GM19324 (cell line): ENCODE data around the gene WDR18.
"Not testable (repeated sequence)": the region's sequence is repeated elsewhere in the genome, so short reads cannot be mapped to it uniquely, and the experiment has no call there.

Experiments used
- ATAC-seq: cut with Tn5 transposase; IDR thresholded peaks from one replicate; pipeline ENCODE4 v1.9.1; 2021; ENCODE audit warnings: mild to moderate bottlenecking, moderate library complexity; ENCODE audit not compliant: unreplicated experiment, low FRiP score

The WDR18 gene

GRCh38 chr19:1017115-1017905 lies 33.2 kb downstream of the WDR18 start:
- no peak for ATAC-seq

DNA sequence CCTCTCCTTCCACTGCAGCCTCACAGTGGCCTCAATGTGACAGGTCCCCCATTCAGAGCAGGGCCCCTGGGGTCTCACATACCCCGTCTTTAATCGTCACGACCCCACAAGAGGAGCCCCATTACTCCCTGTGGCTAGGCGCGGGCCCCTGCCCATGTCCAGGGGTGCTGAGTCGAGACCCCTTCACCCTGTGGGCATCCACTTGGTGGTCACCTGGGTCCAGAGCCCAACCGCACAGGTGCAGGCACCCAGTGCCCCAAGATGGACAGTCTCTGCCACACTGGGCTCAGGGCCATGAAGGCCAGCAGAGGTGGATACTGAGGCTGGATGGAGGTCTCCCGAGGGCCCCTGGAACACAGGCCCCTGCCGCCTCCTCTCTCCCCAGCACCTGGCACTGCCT lies 33.8 kb downstream of the WDR18 start:
- no peak for ATAC-seq

GRCh38 chr19:1018393-1018792 lies 34.2 kb downstream of the WDR18 start:
- no peak for ATAC-seq

DNA sequence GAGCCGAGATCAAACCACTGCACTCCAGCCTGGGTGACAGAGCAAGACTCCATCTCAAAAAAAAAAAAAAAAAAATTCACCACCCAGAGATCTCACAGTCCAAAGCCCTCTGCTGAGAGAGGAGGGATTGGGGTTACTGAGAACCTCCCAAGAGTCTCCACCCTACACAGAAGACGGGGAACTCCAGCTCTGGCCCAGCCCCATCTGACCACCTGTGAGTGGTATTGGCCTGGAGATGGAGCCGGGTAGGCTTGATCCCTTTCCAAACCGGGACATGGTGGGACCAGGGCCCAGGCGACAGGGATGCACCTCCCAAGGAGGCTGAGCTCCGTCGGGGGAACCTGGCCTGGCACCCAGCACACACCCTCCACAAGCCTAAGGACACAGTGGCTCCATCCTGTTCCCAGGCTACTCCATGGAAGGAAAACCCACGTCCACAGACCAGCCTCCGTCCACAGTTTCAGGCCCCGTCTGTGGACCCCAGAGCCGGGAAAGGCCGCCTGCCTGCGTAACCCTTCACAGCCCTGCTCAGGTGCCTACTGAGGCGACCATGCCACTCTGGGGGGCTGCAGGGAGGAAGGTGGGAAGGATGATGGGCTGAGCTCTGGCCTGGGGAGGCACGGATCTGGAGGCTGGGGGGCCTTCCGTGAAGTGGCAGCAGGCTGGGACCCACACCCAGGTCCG lies 34.9 kb downstream of the WDR18 start:
- no peak for ATAC-seq

DNA sequence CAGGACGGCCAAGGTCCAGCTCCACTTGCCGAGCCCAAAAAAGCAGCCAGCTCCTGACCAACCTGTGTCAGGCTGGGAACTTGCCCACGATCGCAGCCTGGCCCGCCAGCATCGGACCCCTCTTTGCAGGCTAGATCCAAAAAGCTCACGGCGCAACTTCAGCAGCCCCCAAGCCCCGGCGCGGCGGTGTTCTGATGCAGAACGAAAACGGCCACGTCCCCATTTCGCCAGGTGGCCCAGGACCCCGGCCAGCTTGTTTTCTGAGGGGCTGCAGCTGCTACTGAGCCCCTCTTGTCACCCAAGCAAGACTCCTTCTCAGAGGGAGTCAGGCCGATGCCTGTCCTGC lies 35.4 kb downstream of the WDR18 start:
- ATAC-seq, result no peak

- peak; percentile 2 for ATAC-seq
Measured at GRCh38 chr19:1019980-1020867, 36.1 kb downstream of the WDR18 start.

GRCh38 chr19:1020868-1021425 lies 36.8 kb downstream of the WDR18 start, which contains the start of gene TMEM259:
TMEM259 (minus strand) TSS chr19:1021123; CDS start chr19:1020996, 127 bp downstream.
- peak; percentile 86 for ATAC-seq

GRCh38 chr19:1023883-1024188 lies 39.7 kb downstream of the WDR18 start:
- ATAC-seq, result not testable (repeated sequence)

DNA sequence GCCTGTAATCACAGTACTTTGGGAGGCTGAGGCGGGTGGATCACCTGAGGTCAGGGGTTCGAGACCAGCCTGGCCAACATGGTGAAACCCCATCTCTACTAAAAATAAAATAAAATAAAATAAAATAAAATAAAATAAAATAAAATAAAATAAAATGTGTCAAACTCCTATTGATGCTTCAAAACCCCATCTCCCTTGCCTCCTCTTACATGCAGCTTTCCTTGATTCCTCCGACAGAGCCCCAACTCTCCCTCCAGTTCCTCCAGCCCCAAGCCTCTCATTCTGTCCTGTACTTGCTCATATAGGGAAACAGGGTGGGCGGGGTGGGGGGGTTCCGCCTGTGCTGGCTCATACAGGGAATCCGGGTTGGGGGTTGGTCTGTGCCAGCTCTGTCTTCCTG lies 40.9 kb downstream of the WDR18 start:
- ATAC-seq, result not testable (repeated sequence)

DNA sequence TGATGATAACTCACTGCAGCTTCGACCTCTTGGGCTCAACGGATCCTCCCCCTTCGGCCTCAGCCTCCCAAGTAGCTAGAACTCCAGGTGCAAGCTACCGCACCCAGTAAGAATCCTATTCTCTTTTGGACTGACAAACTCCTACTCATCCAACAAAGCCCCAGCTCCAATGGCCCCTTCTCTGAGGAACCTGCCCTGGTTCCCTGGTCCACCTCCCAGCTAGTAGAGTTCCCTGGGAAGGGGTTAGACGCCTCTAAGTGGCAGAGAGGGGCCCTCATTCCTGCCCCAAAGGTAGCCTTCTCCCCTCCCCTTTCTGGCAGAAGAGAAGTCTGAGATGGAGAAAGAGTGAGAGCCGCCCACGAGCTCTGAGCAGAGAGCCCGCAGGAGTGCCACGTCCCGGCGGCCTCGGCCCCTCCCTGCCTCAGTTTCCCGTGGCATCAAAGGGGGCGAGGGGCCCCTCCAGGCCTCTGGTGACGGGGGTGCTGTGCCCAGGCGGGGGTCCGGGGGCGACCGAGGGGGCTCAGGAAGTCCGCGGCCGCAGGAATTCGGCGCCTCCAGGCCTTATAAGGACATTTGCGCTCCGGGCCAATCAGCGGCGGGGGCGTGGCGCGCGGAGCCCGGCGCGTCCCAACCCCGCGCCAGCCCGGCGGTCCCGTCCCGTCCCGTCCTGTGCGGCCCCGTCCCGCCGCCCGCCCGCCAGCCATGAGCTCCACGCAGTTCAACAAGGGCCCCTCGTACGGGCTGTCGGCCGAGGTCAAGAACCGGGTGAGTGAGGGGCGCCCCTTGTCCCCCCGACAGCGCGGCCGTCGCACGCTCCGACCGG lies 42.0 kb downstream of the WDR18 start, which contains the start of gene CNN2:
TSS of gene CNN2 (plus strand) at position 649 of the 823 bp plus-strand sequence. CDS start at position 703, 54 bp downstream.
- ATAC-seq, result peak; percentile 55

DNA sequence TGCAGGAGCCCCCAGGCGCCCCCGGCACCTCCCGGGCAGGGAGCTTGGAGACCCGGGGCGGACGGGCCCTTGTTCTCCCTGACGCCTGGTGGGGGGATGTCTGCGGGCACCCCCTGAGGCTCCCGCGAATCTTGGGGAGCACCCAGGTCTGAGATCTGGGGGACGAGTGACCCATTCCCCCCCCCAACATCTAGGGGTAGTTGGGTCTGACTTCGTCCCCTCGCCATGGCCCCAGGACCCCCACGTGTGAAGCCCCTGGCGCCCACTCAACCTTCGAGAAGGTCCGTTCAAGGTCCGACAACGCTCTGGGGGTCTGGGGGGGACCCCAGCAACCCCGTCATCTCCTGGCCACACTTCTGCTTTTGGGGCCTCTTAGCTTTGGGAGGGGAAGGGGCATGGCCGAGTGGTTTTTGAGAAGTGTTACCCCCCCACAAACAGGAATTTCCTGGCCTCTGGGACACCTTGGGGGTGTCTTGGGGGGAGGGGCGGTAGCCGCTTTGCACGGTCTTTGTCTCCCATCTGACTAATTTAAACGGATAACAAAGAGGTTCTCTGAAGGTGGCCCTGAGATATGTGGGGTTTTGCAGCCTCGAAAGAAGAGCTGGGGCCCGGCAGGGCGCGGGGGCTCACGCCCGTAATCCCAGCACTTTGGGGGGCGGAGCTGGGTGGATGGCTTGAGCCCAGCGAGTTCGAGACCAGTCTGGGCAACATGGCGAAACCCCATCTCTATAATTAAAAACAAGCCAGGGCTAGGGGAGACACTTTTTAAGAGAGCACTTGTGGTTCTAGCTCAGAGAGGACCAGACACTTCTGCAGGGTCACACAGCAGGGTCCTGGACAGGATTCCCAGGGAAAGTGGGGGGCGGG lies 42.9 kb downstream of the WDR18 start:
- ATAC-seq, result peak; percentile 3

- peak; percentile 23 for ATAC-seq
Measured at GRCh38 chr19:1027650-1028061, 43.5 kb downstream of the WDR18 start.

GRCh38 chr19:1028062-1028926 lies 44.1 kb downstream of the WDR18 start:
- ATAC-seq, result peak; percentile 41

- no peak for ATAC-seq
Measured at GRCh38 chr19:1032264-1032867, 48.2 kb downstream of the WDR18 start.

DNA sequence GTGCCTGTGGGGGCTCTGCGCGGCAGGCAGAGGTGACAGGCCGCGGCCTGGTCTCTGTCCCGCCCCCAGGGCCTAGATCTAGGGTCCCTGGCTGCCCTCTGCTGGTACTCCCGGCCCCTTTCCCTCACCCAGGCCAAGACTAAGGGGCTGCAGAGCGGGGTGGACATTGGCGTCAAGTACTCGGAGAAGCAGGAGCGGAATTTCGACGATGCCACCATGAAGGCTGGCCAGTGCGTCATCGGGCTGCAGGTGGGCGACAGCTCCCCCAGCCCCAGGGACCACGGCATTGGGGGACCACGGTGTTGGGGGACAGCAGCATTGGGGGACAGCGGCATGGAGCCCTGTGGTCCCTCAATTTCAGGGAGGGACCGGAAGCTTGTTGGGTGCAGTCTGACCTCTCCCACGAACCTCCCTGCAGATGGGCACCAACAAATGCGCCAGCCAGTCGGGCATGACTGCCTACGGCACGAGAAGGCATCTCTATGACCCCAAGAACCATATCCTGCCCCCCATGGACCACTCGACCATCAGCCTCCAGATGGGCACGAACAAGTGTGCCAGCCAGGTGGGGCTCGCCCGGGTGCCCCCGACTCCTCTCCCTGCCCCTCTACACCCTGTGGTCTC lies 52.0 kb downstream of the WDR18 start:
- ATAC-seq, result no peak

GRCh38 chr19:1037621-1038064 lies 53.5 kb downstream of the WDR18 start:
- peak; percentile 2 for ATAC-seq
